ENCODE measurements around the gene RASGEF1B. TPM values are rescaled to one million over a fixed set of nuclear protein-coding genes. Genes with fewer than 3 reads are reported as not detected.
A peak's percentile ranks its signal among the peaks of the same experiment; 100 is the strongest.

The RASGEF1B gene
- total RNA-seq, 1 donor from 2014 or later: 1.0 TPM

DNA sequence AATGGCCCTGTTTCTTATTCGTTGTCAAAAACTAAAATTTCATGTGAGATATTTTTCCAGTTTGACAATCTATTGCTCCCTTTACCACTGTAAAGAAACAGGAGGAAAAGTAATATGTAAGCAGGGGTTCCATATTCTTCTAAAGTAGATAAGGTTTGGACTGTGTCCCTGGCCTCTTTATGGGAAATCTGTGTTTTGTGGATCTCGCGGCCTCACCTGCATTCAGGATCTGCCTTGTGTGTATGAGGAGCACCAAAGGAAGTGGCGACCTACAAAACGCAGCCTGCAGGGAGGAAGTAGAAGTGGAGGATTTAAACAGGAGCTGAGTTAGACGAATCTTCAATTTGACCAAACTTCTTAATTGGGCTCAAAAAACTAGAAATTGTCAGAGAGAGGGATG, 67.0 kb downstream of the RASGEF1B start:
- no peak for DNase-seq (ENCODE audit: low read depth)
- H3K4me3 ChIP-seq (ENCODE audit: low read depth, low read length): no peak overlapping the region
- TF ChIP-seq CTCF (conservative IDR thresholded peaks at IDR 0.05; ENCODE audit: low read depth, low read length): no peak

- peak; percentile 54 for TF ChIP-seq CTCF (conservative IDR thresholded peaks at IDR 0.05; ENCODE audit: low read depth, low read length)
- no peak for DNase-seq (ENCODE audit: low read depth)
- no peak overlapping the region for H3K4me3 ChIP-seq (ENCODE audit: low read depth, low read length)
These were observed 67.4 kb downstream of the RASGEF1B start for GRCh38 chr4:81404294-81404693.

- no peak for DNase-seq (ENCODE audit: low read depth)
- no peak for TF ChIP-seq CTCF (conservative IDR thresholded peaks at IDR 0.05; ENCODE audit: low read depth, low read length)
- H3K4me3 ChIP-seq (ENCODE audit: low read depth, low read length): no peak overlapping the region
These were observed 72.2 kb downstream of the RASGEF1B start for GRCh38 chr4:81399306-81400086.

DNA sequence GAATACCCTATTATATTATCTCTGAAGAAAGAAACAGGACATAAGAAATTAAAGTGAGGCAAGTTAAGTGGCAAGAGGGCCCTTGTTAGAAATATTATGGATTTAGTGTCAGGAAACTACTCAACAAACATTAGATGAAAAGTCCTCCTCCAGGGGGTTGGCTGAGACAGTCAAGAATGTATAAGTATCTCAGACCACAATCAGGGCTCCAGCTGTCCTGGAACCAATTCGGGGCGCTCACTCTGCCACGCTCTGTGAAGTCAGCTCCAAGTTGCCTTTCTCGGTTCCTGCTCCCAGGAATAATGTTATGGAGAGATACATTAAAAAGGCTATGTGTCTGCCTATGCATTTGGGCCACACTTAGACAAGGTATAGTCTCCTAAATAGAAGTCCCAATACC, 73.3 kb downstream of the RASGEF1B start:
- H3K4me3 ChIP-seq (ENCODE audit: low read depth, low read length): no peak overlapping the region
- no peak for DNase-seq (ENCODE audit: low read depth)
- no peak for TF ChIP-seq CTCF (conservative IDR thresholded peaks at IDR 0.05; ENCODE audit: low read depth, low read length)

- no peak for DNase-seq (ENCODE audit: low read depth)
- H3K4me3 ChIP-seq (ENCODE audit: low read depth, low read length): no peak overlapping the region
- TF ChIP-seq CTCF (conservative IDR thresholded peaks at IDR 0.05; ENCODE audit: low read depth, low read length): no peak
These were observed 74.1 kb downstream of the RASGEF1B start for GRCh38 chr4:81397635-81398034.

GRCh38 chr4:81395239-81395638, 76.5 kb downstream of the RASGEF1B start:
- H3K4me3 ChIP-seq (ENCODE audit: low read depth, low read length): no peak overlapping the region
- TF ChIP-seq CTCF (conservative IDR thresholded peaks at IDR 0.05; ENCODE audit: low read depth, low read length): no peak
- DNase-seq (ENCODE audit: low read depth): no peak

DNA sequence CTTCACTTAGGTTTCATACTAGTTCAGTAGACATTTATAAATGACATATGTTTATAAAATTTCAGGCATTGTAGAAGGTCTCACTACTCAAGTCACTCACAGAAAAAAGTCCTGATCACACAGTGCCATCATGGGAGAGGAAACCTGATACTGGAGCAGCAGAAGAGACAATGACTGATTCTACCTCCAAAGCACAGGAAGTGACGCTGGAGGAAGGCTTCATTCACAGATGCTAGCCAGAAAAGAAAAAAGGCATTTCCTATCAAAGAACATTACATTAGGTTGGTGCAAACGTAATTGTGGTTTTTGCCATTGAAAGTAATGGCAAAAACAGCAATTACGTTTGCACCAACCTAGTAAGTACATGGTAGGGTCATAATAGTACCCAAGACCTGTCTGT, 79.5 kb downstream of the RASGEF1B start:
- TF ChIP-seq CTCF (conservative IDR thresholded peaks at IDR 0.05; ENCODE audit: low read depth, low read length): no peak

More for the DNA sequence above, 79.5 kb downstream of the RASGEF1B start:
- H3K4me3 ChIP-seq (ENCODE audit: low read depth, low read length): no peak overlapping the region
- DNase-seq (ENCODE audit: low read depth): no peak

Measured in epithelial cell of proximal tubule (primary cell).